Lower lobe of right lung (tissue), 2 donors: ENCODE results near the gene NMB. TPM values are rescaled to one million over a fixed set of nuclear protein-coding genes. Genes with fewer than 3 reads are reported as not detected.
A peak's percentile ranks its signal among the peaks of the same experiment; 100 is the strongest.

Experiments
- ATAC-seq, 2 donors: fragments of 200-7000 bp; cut with Tn5 transposase; one replicate each; pipeline ENCODE4 v1.9.1; 2020 to 2022; ENCODE audit warnings: mild to moderate bottlenecking in 2 of 2, moderate library complexity in 2 of 2
- DNase-seq: peaks from one replicate; pipeline ENCODE4 v3.0.0-alpha.2; 2020
- H3K27ac ChIP-seq: fragments of 200-600 bp; one replicate; pipeline ENCODE4 v1.8.0; 2022
- H3K27me3 ChIP-seq: fragments of 200-600 bp; one replicate; pipeline ENCODE4 v1.8.0; 2022; ENCODE audit warnings: low read depth
- H3K36me3 ChIP-seq: fragments of 200-600 bp; one replicate; pipeline ENCODE4 v1.8.0; 2022; ENCODE audit warnings: mild to moderate bottlenecking
- H3K4me1 ChIP-seq: fragments of 200-600 bp; one replicate; pipeline ENCODE4 v1.8.0; 2022
- H3K4me3 ChIP-seq: fragments of 200-600 bp; one replicate; pipeline ENCODE4 v1.8.0; 2022; ENCODE audit warnings: mild to moderate bottlenecking
- H3K9me3 ChIP-seq: fragments of 200-600 bp; one replicate; pipeline ENCODE4 v1.8.0; 2022
- CTCF ChIP-seq: fragments of 200-600 bp; IDR thresholded peaks from one replicate; pipeline ENCODE4 v1.8.0; 2022; ENCODE audit warnings: antibody characterized with exemption, mild to moderate bottlenecking
- intact Hi-C: fragments of 100-400 bp; cut with DNase I; formaldehyde crosslinking; loops from one replicate; pipeline ENCODE4 v1.11.0; 2022
- total RNA-seq: library from RNA; stranded (reverse); fragmentation: NEBNext Ultra II Directional; extraction: Animal tissue kit (Norgen Biotek cat#: 25700); gene quantifications from one replicate; pipeline ENCODE4 v1.2.1, GENCODE V29; 2021
- donor health status: DM: no; HTN: yes; CAD: no; lungs with severe emphysema.

Gene NMB
- total RNA-seq, 1 donor from 2014 or later = 10.4 TPM

DNA sequence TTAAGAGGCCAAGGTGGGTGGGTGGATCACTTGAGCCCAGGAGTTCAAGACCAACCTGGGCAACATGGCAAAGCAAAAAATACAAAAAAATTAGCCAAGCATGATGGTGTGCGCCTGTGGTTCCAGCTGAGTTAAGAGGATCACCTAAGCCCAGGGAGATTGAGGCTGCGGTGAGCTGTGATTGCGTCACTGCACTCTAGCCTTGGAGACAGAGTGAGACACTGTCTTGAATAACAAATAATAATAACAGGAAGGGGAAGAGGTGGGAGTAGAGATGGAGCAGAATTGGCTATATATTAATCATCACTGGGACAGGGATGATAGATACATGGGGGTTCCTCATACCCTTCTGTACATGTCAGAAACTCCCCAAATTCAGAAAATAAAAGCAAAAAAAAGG lies 23.8 kb upstream of the NMB start:
- Histone ChIP-seq H3K9me3 (no peaks in the 10 kb centered on the region), H3K27me3 (no peaks in the 10 kb centered on the region), H3K4me3 (no peak overlapping the region), H3K27ac (no peak overlapping the region), H3K36me3 (peaks cover 79% of the 10 kb centered on the region), H3K4me1 (peaks cover 5% of the 10 kb centered on the region)
- DNase-seq = no peak
- intact Hi-C loops = no loop called here
- TF ChIP-seq CTCF = no peak
- peak; percentile 39 to 61 for ATAC-seq

GRCh38 chr15:84671211-84671610 lies 13.2 kb upstream of the NMB start:
- no peak for TF ChIP-seq CTCF
- Histone ChIP-seq H3K4me3 (no peak overlapping the region), H3K36me3 (peaks cover 73% of the 10 kb centered on the region), H3K27ac (no peak overlapping the region), H3K4me1 (no peaks in the 10 kb centered on the region), H3K9me3 (no peaks in the 10 kb centered on the region), H3K27me3 (no peaks in the 10 kb centered on the region)
- DNase-seq (no peak), ATAC-seq (peak in 1 of 2 donors; percentile 12)
- intact Hi-C loops = no loop called here

GRCh38 chr15:84669726-84670125 lies 11.7 kb upstream of the NMB start:
- no peak for ATAC-seq
- Histone ChIP-seq H3K27me3 (no peaks in the 10 kb centered on the region), H3K4me3 (no peak overlapping the region), H3K36me3 (peaks cover 83% of the 10 kb centered on the region), H3K9me3 (no peaks in the 10 kb centered on the region), H3K4me1 (no peaks in the 10 kb centered on the region), H3K27ac (no peak overlapping the region)
- intact Hi-C loops = no loop called here
- no peak for DNase-seq
- TF ChIP-seq CTCF = no peak

DNA sequence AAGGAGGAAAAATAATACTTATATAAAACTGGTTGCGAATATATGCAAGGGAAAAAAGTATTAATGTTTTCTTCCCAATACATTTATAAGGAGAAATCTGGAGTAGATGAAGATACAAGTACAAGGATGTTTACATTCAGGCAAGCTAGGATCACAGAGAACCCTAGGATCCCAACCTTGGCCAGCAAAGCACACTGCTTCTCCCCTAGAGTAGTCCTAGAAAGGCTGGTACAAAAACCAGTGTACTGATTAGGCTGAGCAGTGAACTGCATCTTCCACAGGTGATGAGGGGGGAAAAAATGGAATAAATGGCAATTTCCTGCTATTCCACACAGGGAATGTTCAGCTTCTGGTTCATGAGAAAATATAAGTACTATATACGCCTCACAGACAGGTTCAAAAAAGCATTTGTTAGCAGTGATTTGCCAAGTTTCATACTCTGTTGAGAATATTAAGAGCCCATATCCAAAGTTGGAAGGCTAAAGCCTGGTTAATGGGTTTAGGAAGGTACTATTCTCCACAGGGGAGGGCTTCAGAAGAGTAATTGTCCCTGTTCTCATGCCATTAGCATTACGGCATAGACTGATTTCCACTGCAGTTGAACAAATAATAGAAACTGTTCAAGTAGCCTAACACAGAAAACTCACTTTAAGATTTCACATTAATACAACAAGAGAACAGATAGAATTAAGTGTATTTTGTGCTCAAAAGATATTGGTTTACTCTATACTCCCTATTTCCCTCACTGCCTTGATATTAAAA lies 10.4 kb upstream of the NMB start:
- DNase-seq (no peak), ATAC-seq (no peak)
- Histone ChIP-seq H3K9me3 (no peaks in the 10 kb centered on the region), H3K36me3 (peaks cover 72% of the 10 kb centered on the region), H3K4me3 (no peak overlapping the region), H3K4me1 (no peaks in the 10 kb centered on the region), H3K27ac (no peak overlapping the region), H3K27me3 (no peaks in the 10 kb centered on the region)
- intact Hi-C loops = no loop called here
- TF ChIP-seq CTCF = no peak

DNA sequence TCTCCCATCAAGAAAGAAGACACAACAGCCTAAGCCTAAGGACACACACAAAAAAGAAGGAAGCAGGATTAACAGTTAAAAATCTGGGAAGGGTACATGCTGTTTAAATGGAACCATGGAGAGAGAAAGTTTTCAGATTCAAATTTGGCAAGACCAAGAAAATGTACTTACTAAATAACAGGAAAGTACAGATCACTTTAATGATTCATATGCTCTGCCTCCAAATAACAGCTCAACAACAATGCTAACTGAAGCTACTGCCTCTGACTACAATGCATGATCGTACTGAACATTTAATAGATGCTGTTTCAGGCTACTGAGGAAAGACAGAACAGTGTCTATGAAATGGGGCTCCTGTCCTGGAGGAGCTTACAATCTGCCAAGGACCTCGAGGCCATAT lies 8.4 kb upstream of the NMB start:
- no peaks in the 10 kb centered on the region for H3K27me3 ChIP-seq
- H3K36me3 ChIP-seq = peaks cover 67% of the 10 kb centered on the region
- no peak overlapping the region for H3K27ac ChIP-seq
- no peaks in the 10 kb centered on the region for H3K9me3 ChIP-seq
- no peak for ATAC-seq
- TF ChIP-seq CTCF = no peak
- DNase-seq = no peak
- no peak overlapping the region for H3K4me3 ChIP-seq
- H3K4me1 ChIP-seq = no peaks in the 10 kb centered on the region
- intact Hi-C loops = no loop called here
